HuH-7 (cell line): Measurements from ENCODE around the gene ZBTB7C.

Experiments
- DNase-seq: peaks from one replicate; pipeline ENCODE4 v3.0.0; 2011; ENCODE audit warnings: low spot score

Gene ZBTB7C

DNA sequence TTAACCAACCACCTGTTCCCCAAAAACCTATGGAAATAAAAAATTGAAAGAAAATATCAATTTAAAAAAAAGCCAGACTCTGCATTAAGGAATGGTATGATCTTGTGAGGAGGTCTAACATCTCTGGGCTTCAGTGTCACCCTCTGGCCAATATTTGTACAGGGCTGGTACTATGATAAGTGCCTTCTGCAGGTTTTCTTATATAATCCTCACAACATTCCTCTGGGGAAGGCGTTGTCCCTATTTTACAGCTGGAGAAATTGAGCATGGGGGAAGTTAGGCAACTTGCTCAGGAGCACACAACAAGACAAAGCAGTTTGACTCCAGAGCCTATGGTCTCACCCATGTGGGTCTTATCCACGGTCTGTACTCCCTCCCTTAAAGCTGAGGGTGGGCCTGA lies 86.0 kb downstream of the ZBTB7C start:
- no peak for DNase-seq

DNA sequence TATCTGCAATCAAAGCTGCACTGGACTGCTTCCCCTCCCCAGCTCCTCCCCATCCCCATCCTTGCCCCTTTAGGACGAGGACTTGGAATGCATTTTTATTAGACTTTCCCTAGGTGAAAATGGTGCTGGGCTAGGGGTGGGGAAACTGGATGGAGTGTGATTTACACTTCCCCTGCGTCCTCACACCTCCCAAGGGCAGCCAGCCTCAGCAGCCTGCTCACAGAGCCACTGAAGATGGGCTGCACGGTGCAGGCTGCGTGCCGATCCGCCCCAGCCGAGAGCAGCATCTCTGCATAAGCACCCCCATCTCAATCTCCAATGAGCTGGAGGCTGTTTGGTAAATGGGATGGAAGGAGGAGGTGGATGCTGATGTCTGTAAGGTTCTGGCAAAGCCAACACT lies 87.6 kb downstream of the ZBTB7C start:
- DNase-seq = no peak

- no peak for DNase-seq
Measured at GRCh38 chr18:48321121-48321520, 88.1 kb downstream of the ZBTB7C start.

DNA sequence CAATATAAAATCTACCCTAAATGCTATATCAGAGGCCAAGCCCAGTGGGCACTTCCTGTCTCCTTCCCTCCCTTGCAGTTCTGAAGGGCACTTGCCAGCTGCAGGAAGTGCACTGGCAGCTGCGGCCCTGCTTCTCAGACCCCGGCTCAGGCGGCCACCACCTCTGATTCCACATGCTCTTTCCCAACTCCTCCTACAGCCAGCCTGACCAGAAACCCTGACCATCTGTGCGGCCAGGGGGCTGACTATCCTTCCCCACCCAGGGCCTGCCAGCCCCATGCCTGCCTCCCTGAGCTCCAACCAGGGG lies 88.6 kb downstream of the ZBTB7C start:
- DNase-seq = no peak

DNA sequence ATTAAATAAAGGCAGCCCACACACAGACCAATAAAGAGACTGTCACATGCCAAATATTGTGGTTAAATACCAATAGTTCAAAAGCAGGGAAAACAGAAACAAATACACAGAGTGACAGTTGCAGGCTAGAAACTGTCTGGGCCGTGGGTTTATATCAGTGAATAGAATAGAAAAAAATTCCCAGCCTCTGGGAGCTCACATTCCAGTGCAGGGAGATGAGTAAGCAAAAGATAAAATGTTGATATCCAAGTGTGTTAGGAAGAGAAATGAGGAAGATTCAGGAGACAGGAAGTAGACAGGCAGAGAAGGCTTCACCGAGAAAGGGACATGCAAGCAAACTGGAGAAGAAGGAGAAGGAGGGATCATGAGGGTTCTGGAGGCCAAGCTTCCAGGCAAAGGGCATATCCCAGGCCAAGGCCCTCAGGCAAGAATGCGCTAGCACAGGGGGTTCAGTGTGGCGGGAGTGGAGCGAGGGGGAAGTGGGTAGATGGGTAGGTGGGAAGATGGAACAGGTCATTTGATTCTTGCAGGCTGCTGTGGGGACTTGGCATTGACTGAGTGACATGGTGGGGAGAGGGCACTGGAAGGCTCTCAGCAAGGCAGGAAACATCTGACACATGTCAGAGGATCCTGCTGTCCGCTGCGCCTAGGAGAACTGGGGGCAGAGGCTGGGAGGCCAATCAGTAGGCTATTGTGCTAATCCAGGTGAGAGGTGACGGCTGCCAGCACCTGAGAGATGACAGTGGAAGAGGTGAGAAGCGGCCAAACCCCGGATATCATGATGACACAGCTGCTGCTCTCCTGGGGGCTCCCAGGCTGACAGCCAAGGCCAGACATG lies 89.2 kb downstream of the ZBTB7C start:
- DNase-seq = no peak

- no peak for DNase-seq
Measured at GRCh38 chr18:48318436-48318835, 90.7 kb downstream of the ZBTB7C start.

DNA sequence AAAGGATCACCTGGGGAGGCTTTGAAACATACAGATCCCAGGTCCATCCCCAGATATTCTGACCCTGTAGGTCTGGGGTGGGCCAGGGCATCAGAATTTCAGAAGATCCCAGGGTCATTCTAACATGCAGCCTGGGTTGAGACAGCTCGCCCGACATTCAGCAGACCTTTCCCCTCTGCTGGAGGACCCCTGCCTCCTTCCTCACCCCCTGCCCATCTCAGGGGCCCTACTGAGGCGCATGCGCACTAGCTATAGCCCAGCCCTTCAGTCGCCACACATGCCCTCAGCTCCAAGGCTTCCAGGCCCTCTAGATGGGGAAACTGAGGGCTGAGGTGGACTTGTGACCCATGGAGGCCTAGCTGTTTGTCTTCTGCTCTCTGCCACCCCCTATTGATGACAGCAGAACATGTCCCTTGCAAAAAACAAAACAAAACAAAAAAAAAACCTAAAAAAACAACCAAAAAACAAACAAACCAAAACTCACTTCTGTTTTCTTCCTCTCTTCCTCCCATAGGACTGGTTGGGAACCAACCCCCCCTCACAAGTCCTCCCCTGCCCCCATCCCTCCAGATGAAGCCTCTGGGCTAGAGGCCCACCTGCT lies 91.3 kb downstream of the ZBTB7C start:
- no peak for DNase-seq

DNA sequence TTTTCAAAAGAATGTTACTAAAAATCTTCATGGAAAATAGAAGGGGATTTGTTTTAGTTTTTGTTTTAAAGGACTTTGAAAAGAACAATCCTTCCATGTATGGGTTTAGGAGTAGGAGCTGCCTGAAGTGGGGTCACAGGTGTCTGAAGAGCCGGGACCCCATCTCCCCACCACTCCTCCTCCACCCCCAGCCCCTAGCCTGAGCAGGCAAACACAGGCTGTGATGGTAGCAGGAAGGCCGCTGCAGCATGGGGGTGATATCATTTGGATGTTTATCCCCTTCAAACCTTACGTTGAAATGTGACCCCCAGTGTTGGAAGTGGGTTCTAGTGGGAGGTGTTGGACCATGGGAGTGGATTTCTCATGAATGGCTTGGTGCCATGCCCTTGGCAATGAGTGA lies 93.0 kb downstream of the ZBTB7C start:
- no peak for DNase-seq

GRCh38 chr18:48314690-48315089 lies 94.5 kb downstream of the ZBTB7C start:
- DNase-seq = no peak

DNA sequence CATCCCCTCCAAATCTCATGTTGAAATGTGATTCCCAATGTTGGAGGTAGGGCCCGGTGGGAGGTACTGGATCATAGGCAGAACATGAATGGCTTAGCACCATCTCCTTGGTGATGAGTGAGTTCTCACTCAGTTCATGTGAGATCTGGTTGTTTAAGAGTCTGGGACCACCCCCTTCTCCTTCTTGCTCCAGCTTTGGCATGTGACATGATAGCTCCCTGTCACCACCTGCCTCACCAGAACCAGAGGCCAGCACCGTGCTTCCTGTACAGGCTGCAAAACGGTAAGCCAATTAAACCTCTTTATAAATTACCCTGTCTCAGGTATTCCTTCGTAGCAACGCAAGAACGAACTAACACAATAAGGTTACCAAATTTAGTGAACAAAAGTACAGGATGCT lies 95.4 kb downstream of the ZBTB7C start:
- DNase-seq = no peak

DNA sequence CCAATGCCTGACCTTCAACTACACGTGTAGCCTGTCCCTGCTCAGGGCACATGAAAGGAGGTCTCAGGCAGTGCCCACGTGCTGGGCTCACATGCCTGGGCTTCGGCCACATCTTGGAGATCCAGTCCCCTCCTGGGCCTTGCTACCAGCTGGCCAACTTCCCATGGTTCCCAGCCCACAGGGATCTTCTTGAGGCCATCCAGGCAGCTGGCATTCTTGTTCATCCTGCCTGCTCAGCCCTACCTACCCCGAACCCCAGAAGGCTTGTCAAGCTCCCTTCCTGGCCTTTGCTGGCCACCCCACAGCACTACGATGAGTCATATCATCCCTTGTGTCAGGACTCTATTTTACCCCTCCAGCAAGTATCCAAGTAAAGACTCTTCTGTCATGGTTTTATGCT lies 97.1 kb downstream of the ZBTB7C start:
- DNase-seq = no peak

DNA sequence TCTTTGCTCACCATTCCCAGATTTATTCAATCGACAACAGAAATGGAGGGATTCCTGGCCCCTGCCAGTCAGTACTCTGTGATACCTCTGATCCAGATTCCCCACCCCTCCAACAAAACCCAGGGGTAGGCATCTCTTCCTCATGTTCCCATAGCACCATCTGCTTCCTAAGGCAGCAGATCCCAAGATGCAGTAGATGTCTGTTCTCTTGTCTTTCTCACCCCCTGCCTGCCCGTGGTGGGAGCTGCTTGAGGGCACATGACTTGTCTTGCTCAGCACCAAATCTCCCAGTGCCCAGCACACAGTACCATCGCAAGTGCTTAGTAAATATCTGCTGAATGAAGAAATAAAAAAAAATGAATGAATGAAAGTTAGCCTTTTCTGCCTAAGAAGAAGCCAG lies 98.2 kb downstream of the ZBTB7C start:
- no peak for DNase-seq

- no peak for DNase-seq
Measured at GRCh38 chr18:48310353-48310752, 98.8 kb downstream of the ZBTB7C start.

GRCh38 chr18:48308755-48309575 lies 100.2 kb downstream of the ZBTB7C start:
- no peak for DNase-seq

DNA sequence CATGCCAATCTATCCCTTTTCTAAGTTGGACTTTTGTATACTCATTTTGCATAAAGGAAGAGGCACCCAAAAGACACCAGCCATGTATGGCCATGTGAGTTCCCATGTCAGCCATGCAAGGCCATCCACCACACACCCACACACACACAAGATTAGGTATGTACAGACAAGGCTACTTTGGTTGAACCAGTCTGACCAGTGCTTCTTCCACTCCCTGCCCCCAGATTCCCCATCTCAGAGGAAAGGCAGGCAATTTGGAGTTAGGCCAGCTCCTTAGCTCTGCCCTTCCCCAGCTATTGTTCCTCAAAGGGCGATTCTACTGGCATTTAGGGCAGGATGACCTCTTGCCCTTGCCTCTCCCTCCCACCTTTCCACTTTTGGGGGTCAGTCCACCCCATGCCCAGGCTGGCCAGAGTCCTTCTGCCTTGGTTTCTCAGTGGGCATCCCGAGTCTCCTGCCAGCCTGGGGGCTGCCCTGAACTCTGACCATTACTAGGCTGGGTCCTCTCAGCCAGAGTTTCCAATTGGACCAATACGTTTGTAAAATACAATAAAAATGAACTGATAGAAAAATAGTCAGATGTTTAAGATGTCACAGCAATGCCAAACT lies 101.1 kb downstream of the ZBTB7C start:
- DNase-seq = no peak

- no peak for DNase-seq
Measured at GRCh38 chr18:48306838-48307237, 102.3 kb downstream of the ZBTB7C start.

- no peak for DNase-seq
Measured at GRCh38 chr18:48304906-48305693, 104.1 kb downstream of the ZBTB7C start.

DNA sequence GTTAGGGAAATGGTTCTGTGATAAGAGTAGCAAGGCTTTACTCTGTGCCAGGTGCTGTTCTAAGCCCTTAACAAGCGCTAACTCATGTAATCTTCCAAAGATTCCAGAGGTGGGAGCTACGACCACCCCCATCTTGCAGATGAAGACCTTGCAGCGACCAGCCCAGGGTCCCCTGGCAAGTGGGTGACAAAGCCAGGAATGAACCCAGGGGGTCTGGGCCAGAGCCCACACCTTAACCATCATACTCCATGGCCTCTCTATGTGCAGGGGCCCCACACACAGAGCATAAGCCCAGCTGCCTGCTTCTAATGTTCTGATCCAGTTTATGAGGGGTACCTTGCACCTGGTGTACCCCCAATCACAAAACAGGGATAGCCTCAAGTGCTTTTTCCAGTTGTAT lies 105.3 kb downstream of the ZBTB7C start:
- DNase-seq = no peak

DNA sequence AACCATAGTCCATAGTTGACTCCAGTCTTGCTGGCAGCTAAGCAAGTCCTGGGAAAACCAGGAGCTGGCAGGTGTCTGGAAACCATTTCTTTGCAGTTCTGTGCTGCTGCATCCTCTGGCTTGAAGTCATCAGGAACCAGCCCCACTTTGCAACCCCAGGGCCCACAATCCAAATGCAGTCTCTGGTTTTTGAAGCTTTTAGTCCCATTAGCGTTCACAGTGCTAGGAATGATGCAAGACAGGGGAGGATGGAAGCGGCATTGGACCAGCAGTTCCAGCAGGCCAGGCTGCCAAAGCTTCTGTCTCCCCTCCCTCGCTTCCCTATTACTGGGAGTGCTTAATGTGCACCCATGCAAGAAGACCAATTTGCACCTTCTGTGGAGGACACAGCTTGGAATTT lies 106.4 kb downstream of the ZBTB7C start:
- no peak for DNase-seq

DNA sequence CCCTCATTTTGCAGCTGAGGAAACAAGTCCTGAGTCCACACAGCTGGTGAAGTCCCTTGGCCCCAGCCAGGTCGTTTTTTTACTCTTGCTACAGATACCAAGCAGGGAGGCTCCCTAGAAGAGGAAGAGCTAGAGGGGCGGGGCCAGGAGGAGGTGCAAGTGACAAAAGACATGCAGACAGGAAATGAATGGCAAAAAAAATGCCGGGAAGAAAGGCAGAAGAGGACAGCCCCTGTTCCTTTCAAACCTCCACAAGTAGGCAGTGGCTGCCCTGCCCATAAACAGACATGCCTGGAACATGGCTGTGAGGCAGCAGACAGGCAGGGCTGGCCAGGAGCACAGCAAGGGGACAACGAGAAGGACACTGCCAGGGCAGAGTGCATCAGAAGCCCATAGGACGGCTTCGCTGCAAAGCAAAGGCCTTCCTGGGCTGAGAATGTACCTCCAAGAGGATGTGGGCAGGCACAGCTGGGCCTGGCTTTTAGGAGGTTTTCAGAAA lies 108.7 kb downstream of the ZBTB7C start:
- DNase-seq = no peak

DNA sequence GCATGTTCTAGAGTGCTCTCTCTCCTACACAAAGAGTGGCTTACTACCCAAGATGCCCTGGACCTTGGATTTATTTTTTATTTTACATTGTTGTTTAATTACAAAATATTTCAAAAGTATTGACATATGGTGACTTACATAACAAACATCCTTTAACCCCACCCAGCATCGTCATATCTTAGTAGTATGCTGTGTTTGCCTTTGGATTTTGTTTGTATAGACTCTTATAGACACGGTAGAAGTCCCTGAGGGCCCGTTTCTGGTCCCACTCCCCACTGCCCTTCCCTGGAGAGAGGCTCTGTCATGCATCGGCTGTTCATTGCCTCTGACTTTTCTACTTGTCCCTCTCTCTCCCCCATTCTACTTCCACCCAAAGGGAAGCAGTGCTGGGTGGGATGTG lies 112.0 kb downstream of the ZBTB7C start:
- DNase-seq = no peak

- no peak for DNase-seq
Measured at GRCh38 chr18:48296581-48296980, 112.6 kb downstream of the ZBTB7C start.
